ENCODE results near the gene ACTR3C. TPM values are rescaled to one million over a fixed set of nuclear protein-coding genes. Genes with fewer than 3 reads are reported as not detected.

The ACTR3C gene
- 10 to 100 TPM; 29.9 to 53.0 (median 30.2) TPM for total RNA-seq
- long read RNA-seq, donor 1, partial matches to known transcripts, result 3 of 9 reads
- long read RNA-seq, donor 1, other reads (novel, unspliced or antisense), result 6 of 9 reads
- long read RNA-seq, donor 2, partial matches to known transcripts, result 3 of 10 reads
- long read RNA-seq, donor 2, other reads (novel, unspliced or antisense), result 7 of 10 reads

- DNase-seq (peak; percentile 74 to 84 (median 83)), ATAC-seq (peak; percentile 84)
- H3K36me3 ChIP-seq (ENCODE audit: low read depth), result no peaks in the 10 kb centered on the region
- peaks cover 20% of the 10 kb centered on the region for H3K4me1 ChIP-seq (ENCODE audit: low read depth)
- TF ChIP-seq CTCF (IDR thresholded peaks at IDR 0.05), result peak; percentile 7
- peak within 1 kb of the TSS; percentile 77 for H3K4me3 ChIP-seq
- no peaks in the 10 kb centered on the region for H3K9me3 ChIP-seq
- intact Hi-C loops (cut with DNase I, micrococcal nuclease), result no loop called here
Observed at GRCh38 chr7:150322833-150323681, at the start of gene ACTR3C, which contains the start of gene LRRC61. ACTR3C (minus strand) TSS chr7:150323545; CDS start chr7:150295296, 28,249 bp downstream. LRRC61 (plus strand) TSS chr7:150323355; CDS start chr7:150336862, 13,507 bp downstream.

GRCh38 chr7:150372271-150373048 lies 49.1 kb upstream of the ACTR3C start:
- Histone ChIP-seq H3K36me3 (ENCODE audit: low read depth) (no peaks in the 10 kb centered on the region), H3K4me1 (ENCODE audit: low read depth) (peaks cover 60% of the 10 kb centered on the region), H3K9me3 (no peaks in the 10 kb centered on the region), H3K4me3 (no peak overlapping the region)
- DNase-seq (peak; percentile 74 to 82 (median 82)), ATAC-seq (peak; percentile 34)
- intact Hi-C loops (cut with DNase I, micrococcal nuclease), result no loop called here
- no peak for TF ChIP-seq CTCF (IDR thresholded peaks at IDR 0.05)

GRCh38 chr7:150371996-150372270 lies 48.6 kb upstream of the ACTR3C start:
- ATAC-seq, result peak; percentile 0
- Histone ChIP-seq H3K4me1 (ENCODE audit: low read depth) (peaks cover 57% of the 10 kb centered on the region), H3K36me3 (ENCODE audit: low read depth) (no peaks in the 10 kb centered on the region), H3K4me3 (no peak overlapping the region), H3K9me3 (no peaks in the 10 kb centered on the region)
- intact Hi-C loops (cut with DNase I, micrococcal nuclease), result no loop called here
- DNase-seq, result no peak
- TF ChIP-seq CTCF (IDR thresholded peaks at IDR 0.05), result no peak

- TF ChIP-seq CTCF (IDR thresholded peaks at IDR 0.05), result no peak
- H3K9me3 ChIP-seq, result no peaks in the 10 kb centered on the region
- peaks cover 51% of the 10 kb centered on the region for H3K4me1 ChIP-seq (ENCODE audit: low read depth)
- no peaks in the 10 kb centered on the region for H3K36me3 ChIP-seq (ENCODE audit: low read depth)
- DNase-seq (peak in 1 of 3 donors; percentile 56), ATAC-seq (no peak)
- H3K4me3 ChIP-seq, result no peak overlapping the region
- intact Hi-C loops (cut with DNase I, micrococcal nuclease), result no loop called here
Observed at GRCh38 chr7:150371131-150371995, 48.0 kb upstream of the ACTR3C start.

GRCh38 chr7:150370612-150371071 lies 47.3 kb upstream of the ACTR3C start:
- ATAC-seq (peak; percentile 0), DNase-seq (peak in 1 of 3 donors; percentile 36)
- H3K4me1 ChIP-seq (ENCODE audit: low read depth), result peaks cover 48% of the 10 kb centered on the region
- no peaks in the 10 kb centered on the region for H3K9me3 ChIP-seq
- intact Hi-C loops (cut with DNase I, micrococcal nuclease), result no loop called here
- H3K36me3 ChIP-seq (ENCODE audit: low read depth), result no peaks in the 10 kb centered on the region
- H3K4me3 ChIP-seq, result no peak overlapping the region
- no peak for TF ChIP-seq CTCF (IDR thresholded peaks at IDR 0.05)

All from mucosa of descending colon (tissue), 3 donors.